HuH-7 (cell line): ENCODE data around the gene LRRC8B.
"Not testable (repeated sequence)": the region's sequence is repeated elsewhere in the genome, so short reads cannot be mapped to it uniquely, and the experiment has no call there.

Source experiments
- DNase-seq: peaks from one replicate; pipeline ENCODE4 v3.0.0; 2011; ENCODE audit warnings: low spot score

LRRC8B gene

GRCh38 chr1:89525169-89525855, 683 bp downstream of the LRRC8B start:
- DNase-seq: peak; percentile 43

- DNase-seq: no peak
Observed at GRCh38 chr1:89527256-89527655, 2.6 kb downstream of the LRRC8B start.

GRCh38 chr1:89527750-89528381, 3.2 kb downstream of the LRRC8B start:
- DNase-seq: no peak

GRCh38 chr1:89528382-89528780, 3.8 kb downstream of the LRRC8B start:
- DNase-seq: no peak

- DNase-seq: no peak
Observed at GRCh38 chr1:89529196-89529595, 4.6 kb downstream of the LRRC8B start.

- no peak for DNase-seq
Observed at GRCh38 chr1:89530444-89531089, 5.9 kb downstream of the LRRC8B start.

GRCh38 chr1:89531480-89532139, 7.0 kb downstream of the LRRC8B start:
- DNase-seq: no peak

GRCh38 chr1:89532228-89532627, 7.6 kb downstream of the LRRC8B start:
- no peak for DNase-seq

GRCh38 chr1:89532866-89533265, 8.2 kb downstream of the LRRC8B start:
- no peak for DNase-seq

GRCh38 chr1:89535537-89535936, 10.9 kb downstream of the LRRC8B start:
- no peak for DNase-seq

GRCh38 chr1:89536555-89537341, 12.1 kb downstream of the LRRC8B start:
- no peak for DNase-seq

GRCh38 chr1:89538361-89538760, 13.7 kb downstream of the LRRC8B start:
- no peak for DNase-seq

GRCh38 chr1:89539128-89539527, 14.5 kb downstream of the LRRC8B start:
- no peak for DNase-seq

- DNase-seq: no peak
Observed at GRCh38 chr1:89540406-89540970, 15.9 kb downstream of the LRRC8B start.

- DNase-seq: no peak
Observed at GRCh38 chr1:89542345-89542744, 17.7 kb downstream of the LRRC8B start.

- not testable (repeated sequence) for DNase-seq
Observed at GRCh38 chr1:89543632-89544031, 19.0 kb downstream of the LRRC8B start.

- DNase-seq: no peak
Observed at GRCh38 chr1:89545264-89546038, 20.8 kb downstream of the LRRC8B start.

- no peak for DNase-seq
Observed at GRCh38 chr1:89546082-89546889, 21.7 kb downstream of the LRRC8B start.

- no peak for DNase-seq
Observed at GRCh38 chr1:89546934-89547562, 22.4 kb downstream of the LRRC8B start.
